ENCODE measurements around the gene ACSF3. TPM values are rescaled to one million over a fixed set of nuclear protein-coding genes. Genes with fewer than 3 reads are reported as not detected.
A peak's percentile ranks its signal among the peaks of the same experiment; 100 is the strongest.

Gene ACSF3
- 10 to 100 TPM; 44.7 to 77.8 (median 49.6) TPM for total RNA-seq
- long read RNA-seq, donor 1, full-length matches to known transcripts = 52 of 79 reads
- long read RNA-seq, donor 1, partial matches to known transcripts = 9 of 79 reads
- long read RNA-seq, donor 1, other reads (novel, unspliced or antisense) = 18 of 79 reads
- long read RNA-seq, donor 2, transcript ACSF3-218 (11 exons, 3,751 nt) = major isoform, 7 of 23 reads
- long read RNA-seq, donor 2, partial matches to known transcripts = 5 of 23 reads
- long read RNA-seq, donor 2, other reads (novel, unspliced or antisense) = 8 of 23 reads

DNA sequence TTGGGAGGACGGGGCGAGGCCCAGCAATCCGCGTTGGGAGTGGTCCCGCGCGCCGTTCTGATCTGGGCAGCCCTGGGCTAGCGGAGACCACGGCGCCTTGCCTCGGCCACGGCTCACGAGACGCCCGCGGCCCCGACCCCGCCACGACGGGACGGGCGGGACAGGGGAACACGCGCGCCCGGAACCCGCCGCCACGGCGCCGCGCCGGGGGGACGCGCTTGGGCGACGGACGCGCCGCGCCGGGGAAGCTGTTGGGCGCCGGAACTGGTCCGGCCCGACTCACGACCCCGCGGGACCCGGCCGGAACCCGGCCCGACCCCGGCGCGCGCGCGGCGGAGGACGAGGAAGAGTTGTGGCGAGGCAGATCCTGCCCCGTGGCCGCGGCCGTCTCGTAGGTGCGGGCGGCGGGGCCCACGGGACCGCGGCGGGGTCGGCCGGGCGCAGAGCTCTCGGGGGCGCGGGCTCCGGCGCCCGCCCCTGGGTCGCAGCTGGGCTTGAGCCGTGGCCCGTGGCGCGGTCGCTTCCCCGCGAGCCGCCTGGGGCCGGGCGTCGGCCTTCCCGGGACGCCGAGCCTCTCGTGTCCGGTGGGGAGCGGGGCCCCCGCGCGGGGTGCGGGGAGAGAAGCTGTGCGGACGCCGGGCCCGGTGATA is at the start of gene ACSF3:
Gene ACSF3 (plus strand): TSS at position 251 of the 650 bp plus-strand sequence. CDS start 6,830 bp downstream, outside the sequence.
- H3K9me3 ChIP-seq = no peaks in the 10 kb centered on the region
- peak within 1 kb of the TSS; percentile 76 for H3K4me3 ChIP-seq
- ATAC-seq (peak; percentile 69), DNase-seq (peak; percentile 57 to 79 (median 74))
- intact Hi-C loops (cut with DNase I, micrococcal nuclease) = no loop called here
- peaks cover 27% of the 10 kb centered on the region for H3K4me1 ChIP-seq (ENCODE audit: low read depth)
- H3K36me3 ChIP-seq (ENCODE audit: low read depth) = no peaks in the 10 kb centered on the region
- TF ChIP-seq, protein P1, sequence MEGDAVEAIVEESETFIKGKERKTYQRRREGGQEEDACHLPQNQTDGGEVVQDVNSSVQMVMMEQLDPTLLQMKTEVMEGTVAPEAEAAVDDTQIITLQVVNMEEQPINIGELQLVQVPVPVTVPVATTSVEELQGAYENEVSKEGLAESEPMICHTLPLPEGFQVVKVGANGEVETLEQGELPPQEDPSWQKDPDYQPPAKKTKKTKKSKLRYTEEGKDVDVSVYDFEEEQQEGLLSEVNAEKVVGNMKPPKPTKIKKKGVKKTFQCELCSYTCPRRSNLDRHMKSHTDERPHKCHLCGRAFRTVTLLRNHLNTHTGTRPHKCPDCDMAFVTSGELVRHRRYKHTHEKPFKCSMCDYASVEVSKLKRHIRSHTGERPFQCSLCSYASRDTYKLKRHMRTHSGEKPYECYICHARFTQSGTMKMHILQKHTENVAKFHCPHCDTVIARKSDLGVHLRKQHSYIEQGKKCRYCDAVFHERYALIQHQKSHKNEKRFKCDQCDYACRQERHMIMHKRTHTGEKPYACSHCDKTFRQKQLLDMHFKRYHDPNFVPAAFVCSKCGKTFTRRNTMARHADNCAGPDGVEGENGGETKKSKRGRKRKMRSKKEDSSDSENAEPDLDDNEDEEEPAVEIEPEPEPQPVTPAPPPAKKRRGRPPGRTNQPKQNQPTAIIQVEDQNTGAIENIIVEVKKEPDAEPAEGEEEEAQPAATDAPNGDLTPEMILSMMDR (IDR thresholded peaks at IDR 0.05) = no peak

DNA sequence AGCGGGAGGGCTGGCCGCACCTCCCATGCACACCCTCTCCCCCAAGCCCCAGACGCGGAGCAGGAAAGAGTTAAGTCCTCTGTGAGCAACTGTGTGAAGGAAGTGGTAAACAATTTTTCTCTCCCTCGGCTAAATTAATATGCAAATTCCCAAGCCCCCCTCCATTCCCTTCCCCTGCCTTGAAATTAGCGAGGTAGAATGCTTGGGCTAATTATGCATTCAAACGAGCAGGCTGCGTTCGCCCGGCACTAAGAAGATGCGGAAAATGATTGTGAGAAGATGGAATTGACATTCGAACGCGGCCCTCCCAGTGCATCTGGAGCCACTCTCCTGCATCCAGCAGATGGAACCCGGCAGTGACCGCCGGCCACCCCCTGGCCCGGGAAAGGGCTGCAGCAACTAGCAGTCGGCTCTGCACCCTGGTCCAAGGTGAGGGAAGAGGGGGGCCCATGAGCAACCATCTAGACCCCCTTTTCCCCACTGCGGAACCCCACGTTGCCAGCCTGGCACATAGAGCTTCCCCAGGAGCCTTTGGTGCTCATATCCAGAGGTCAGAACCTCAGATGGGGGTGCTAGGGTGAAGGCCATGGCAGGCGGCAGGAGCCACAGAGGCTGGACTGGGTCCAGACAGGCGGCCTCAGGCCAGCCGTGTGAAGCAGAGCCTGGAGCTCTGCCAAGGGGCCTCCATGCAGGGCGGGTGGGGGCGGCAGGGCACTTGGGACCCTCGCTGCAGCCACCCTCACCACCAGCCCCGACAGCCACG is 49.1 kb upstream of the ACSF3 start:
- ATAC-seq = no peak
- DNase-seq = peak in 2 of 3 donors; percentile 8 to 44
- H3K9me3 ChIP-seq = no peaks in the 10 kb centered on the region
- no peaks in the 10 kb centered on the region for H3K36me3 ChIP-seq (ENCODE audit: low read depth)
- no peak overlapping the region for H3K4me3 ChIP-seq
- intact Hi-C loops (cut with DNase I, micrococcal nuclease) = no loop called here
- TF ChIP-seq, protein P1 (IDR thresholded peaks at IDR 0.05) = no peak
- H3K4me1 ChIP-seq (ENCODE audit: low read depth) = no peaks in the 10 kb centered on the region

DNA sequence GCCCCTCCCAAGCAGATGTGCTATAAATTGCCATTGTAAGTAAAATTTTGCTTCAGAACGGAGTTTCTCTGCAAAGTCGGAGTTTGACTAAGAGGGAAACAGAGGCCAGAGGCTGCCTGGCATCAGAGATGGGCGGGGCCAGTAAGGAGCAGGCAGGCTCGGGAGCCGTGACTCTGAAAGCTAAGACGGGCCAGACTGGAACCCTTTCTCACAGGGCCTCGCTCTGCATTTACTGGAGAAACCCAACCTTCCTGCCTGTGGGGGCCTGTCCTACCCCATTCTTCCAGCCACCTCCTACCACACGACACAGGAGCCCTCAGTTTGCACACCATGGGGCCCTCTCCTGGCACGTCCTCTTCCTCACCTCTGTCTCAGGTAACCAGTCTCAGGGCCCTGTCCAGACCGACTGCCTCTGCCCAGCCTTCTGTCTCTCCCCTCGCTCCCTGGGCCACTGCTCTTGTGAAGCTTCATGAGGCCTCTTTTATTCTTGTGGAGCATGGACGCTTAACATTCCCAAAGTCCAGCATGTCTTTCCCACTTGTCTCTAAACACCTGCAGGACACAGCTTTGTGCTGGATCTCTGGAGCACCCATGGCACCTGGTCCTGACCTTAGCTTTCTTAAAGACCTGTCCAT is 48.4 kb upstream of the ACSF3 start:
- DNase-seq (peak in 1 of 3 donors; percentile 26), ATAC-seq (no peak)
- H3K4me3 ChIP-seq = no peak overlapping the region
- no peaks in the 10 kb centered on the region for H3K9me3 ChIP-seq
- intact Hi-C loops (cut with DNase I, micrococcal nuclease) = no loop called here
- TF ChIP-seq, protein P1 (IDR thresholded peaks at IDR 0.05) = no peak
- no peaks in the 10 kb centered on the region for H3K36me3 ChIP-seq (ENCODE audit: low read depth)
- H3K4me1 ChIP-seq (ENCODE audit: low read depth) = no peaks in the 10 kb centered on the region

DNA sequence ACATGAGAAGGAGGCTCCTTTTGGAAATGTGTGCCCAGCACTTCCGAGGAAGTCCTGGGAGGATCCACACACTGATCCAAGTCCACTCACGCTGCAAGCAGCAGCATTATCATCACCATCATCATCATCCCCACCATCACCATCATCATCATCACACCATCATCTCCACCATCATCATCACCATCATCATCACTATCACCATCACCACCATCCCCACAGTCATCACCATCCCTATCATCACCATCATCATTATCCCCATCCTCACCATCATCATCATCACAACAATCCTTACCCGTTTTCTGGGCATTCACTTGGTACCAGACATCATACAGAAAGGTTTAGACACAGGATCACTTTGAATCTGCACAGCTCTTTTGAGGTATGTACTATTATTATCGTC is 47.8 kb upstream of the ACSF3 start:
- Histone ChIP-seq H3K4me1 (ENCODE audit: low read depth) (no peaks in the 10 kb centered on the region), H3K36me3 (ENCODE audit: low read depth) (no peaks in the 10 kb centered on the region), H3K4me3 (no peak overlapping the region), H3K9me3 (no peaks in the 10 kb centered on the region)
- intact Hi-C loops (cut with DNase I, micrococcal nuclease) = no loop called here
- no peak for ATAC-seq
- no peak for DNase-seq
- TF ChIP-seq, protein P1 (IDR thresholded peaks at IDR 0.05) = no peak

DNA sequence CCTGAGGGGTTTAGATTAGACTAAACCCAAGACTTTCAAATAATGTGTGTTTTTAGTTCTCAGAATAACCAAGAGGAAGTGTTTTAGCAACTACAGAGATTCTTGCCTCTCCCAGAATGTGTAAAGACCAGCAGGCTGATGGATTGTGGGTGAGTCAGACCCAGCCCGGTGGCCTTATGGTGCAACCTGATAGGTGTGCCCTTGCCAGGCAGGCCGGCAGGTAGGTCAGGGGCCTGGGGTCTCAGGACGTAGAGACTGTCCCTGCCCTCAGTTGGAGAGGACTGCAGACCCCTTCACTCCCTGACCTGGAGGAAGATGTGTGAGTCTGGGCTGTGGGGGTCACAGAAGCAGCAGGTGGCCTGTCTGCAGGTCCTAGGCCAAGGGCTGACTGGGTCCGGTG is 47.2 kb upstream of the ACSF3 start:
- TF ChIP-seq, protein P1 (IDR thresholded peaks at IDR 0.05) = no peak
- H3K4me1 ChIP-seq (ENCODE audit: low read depth) = peaks cover under 1% of the 10 kb centered on the region
- H3K36me3 ChIP-seq (ENCODE audit: low read depth) = no peaks in the 10 kb centered on the region
- H3K9me3 ChIP-seq = no peaks in the 10 kb centered on the region
- DNase-seq (peak in 2 of 3 donors; percentile 15 to 34), ATAC-seq (no peak)
- intact Hi-C loops (cut with DNase I, micrococcal nuclease) = no loop called here
- no peak overlapping the region for H3K4me3 ChIP-seq
